UCSD-AML1 (cell line): ENCODE data around the gene CTU2.
A peak's percentile ranks its signal among the peaks of the same experiment; 100 is the strongest.

Source experiments
- DNase-seq: peaks from one replicate; lab custom pipeline; 2025; ENCODE audit not compliant: unreplicated experiment; lab: John Stamatoyannopoulos, UW

Gene CTU2

DNA sequence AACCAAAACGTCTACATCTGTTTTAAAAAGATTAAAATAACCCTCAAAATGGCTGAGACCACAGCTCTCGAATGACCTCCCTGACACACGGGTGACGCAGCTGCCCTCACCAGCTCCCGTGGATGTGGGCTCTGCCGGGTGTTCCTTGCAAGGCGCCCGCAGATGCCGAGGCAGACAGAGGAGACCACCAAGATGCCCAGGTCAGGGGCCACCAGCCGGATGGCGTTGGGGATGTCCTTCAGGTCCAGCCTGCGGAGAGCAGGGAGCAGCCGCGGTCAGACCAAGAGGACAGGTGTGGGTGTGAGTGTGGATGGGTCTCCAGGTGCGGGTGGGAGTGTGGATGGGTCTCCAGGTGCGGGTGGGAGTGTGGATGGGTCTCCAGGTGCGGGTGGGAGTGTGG, 35.1 kb downstream of the CTU2 start:
- DNase-seq, result no peak

DNA sequence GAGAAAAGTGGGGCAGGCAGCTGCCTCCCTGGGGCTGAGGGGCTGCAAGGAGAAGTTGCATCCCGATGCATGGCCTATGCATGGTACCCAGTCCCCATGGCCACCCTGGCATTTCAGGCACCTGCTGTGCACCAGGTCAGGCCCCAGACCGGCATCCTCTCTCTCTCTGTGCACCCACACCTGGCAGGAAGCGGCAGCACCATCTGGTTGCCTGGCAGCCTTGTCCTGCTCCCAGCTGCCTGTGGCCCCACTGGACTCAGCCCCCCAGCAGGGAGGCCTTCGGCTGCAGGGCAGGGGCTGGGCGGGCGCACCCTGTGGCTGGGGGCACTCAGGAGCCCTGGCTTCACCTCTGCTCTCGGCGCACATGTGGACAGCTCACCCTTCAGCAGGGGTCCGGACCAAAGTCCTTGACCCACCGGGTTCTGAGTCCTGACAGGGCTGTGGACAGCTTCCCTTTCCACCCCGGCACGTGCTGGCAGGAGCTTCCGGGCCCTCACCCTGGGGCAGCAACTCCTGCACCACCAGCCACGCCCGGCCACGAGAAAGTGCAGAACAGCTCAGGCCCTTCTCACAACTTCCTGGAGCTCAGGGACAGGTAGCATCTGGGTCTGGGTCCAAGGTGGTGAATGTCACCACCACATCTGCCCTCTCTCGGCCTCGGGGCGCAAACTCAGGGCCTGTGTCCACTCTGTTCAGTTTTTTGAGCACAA, 36.7 kb downstream of the CTU2 start:
- no peak for DNase-seq

DNA sequence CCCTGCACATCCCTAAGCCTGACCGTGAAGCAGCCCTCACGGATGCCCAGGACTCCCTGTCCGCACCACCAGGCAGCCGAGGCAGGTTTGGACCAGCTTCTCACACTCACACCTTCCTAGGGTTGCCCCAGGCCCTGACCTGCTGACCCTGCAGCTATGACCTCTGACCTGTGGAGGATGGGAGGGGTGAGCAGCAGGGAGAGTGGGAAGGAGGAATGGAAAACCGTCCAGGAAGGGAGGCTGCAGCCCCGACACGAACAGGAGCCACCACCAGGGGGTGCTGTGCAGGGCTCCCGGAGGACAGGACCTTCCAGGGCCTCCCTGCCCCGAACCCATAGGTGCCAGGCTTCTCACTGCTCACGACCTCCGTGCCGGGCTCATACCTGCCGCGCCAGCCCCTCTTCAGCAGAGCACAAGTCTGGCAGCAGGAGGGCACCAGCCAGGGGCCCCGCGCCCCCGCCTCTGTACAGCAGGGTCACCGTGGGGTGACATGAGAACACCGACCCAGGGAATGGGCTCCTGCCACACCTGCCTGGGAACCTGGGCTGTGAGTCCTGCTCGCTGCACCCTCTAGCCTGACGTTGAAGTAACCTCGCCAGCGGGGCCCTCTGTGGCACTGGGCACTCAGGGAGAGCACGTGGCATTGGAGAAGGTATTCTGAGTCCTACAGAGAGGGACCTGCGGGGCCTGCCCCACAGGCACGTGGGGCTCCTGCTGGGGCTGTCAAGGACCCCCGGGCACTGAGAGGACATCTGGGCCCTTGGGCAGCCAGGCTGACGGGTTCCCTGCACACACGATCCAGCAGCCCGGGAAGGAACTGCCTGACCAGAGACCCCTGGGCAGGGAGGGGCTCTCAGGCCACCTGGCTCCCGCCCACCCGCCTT, 37.6 kb downstream of the CTU2 start:
- peak; percentile 64 for DNase-seq

DNA sequence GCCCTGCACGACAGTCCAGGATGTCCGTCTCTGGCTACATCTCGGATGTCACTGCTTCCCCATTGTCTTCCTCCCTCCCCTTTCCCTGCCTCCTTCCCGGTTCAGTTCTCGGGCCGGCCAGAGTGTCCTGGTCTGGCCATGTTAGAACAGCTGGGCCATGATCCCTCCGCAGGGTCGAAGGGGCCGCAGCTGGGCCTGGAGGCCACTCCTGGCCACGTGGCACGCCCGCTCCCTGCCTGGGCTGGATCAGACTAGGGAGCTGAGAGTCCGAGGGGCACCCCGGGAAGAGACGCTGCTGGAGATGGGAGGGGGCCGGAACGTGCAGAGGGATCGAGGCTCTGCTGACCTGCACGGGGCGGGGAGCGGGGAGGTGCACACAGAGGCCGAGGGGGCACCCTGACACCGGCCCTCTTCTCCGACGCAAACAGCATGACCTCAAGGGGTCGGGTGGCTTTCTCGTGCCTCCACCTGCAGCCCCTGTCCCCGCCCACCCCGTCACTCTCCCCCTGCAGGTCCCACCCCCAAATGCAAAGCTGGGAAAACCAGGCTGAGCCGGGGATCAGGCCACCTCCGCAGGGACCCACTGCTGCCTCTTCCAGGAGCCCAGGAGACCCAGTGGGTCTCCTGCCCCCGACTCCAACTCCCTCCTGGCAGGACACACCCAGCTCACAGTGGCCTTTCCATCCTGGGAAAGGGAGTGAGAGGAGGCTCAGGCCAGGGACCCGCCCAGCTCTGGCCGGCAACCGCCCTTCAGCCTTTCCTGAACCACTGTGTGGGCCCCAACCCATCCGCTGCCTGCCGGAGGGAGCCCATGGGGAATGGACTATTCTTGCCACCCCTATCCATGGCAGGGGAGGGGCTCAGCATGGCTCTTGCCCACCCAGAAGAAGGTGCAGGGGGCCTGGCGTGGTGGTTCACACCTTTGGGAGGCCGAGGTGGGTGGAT, 38.5 kb downstream of the CTU2 start:
- DNase-seq, result no peak

DNA sequence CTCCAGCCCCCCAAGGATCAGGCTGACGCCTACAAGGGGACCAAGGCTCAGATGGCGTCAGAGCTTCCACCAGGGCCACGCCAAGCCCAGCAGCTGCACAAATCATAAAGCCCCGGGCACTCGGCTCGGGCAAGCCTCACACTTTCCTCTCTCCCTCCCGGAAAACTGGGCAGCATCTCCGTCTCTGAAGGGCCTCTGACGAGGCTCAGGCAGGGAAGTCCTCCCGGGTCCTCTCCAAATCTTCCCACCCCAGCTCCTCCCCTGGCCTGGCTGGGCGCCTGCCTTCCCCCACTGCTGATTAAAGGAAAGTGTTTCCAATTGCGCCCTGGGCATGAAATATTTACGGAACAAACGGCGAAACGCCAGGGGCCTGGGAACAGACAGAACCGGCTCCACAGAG, 40.2 kb downstream of the CTU2 start:
- no peak for DNase-seq

DNA sequence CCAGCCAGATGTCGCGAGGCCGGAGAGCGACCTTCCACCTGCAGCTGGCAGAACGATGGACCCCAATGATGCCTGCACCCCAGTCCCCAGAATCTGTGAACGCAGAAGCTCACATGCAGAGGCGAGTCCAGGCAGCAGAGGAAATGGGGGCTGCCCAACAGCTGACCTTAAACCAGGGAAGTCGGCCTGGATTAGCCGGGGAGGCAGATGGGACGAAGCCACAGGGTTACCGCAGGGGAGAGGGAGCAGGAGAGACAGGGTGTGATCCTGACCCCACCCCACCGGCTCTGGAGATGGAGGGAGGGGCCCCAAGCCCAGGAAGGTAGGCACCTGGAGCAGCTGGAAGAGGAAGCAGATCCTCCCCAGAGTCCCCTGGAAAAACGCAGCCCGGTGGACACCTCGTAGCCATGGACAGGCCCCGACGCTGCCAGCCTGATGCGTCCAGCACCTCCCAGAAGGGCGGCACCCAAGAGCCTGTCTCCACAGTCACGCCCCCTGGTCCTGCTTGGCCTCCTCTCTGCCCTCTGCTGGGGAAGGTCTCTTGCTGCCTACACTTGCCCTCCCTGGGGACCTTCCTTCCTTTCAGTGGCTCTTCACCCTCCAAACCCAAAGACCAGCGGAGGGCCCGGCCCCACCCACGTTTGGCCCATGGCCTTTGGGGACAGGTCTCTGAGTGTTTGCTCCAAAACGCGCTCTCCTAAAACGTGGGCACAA, 41.4 kb downstream of the CTU2 start:
- DNase-seq, result peak; percentile 80

DNA sequence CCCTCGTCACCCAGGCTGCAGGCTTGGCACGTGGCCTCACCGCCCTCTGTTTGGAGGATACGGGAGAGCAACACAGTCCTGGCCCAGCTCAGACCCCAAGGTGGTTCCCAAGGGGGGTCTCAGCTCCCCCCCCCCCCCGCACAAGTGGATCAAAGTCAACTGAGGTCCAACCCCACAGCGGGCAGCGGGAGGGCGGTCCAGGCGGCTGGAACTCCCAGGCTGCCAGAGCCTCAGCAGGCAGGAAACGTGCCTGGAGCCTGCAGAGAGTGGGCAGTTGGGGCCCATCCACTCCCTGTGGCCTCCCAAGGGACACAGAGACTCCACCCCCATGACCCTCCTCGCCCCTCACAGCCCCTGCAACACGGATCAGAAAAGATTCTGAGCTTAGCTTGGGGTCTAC, 42.1 kb downstream of the CTU2 start:
- DNase-seq, result no peak

DNA sequence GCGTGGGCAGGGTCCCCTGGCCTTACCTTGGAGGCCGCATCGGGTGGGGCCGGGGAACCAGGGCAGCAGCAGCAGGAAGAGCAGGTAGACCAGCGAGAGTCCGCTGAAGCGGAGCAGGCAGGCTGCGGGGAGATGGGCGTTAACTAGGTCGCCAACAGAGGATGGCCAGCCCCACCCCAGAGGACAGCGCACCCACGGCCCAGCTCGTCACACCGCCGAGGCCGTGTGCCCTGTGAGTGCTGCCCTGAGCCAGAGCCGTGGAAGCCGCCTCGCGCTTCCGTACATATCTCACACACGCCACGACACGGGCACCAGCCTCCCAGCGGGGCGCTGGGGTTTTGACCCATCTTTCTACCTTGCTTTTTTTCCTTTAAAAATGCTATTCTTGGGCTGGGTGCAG, 43.1 kb downstream of the CTU2 start:
- no peak for DNase-seq

DNA sequence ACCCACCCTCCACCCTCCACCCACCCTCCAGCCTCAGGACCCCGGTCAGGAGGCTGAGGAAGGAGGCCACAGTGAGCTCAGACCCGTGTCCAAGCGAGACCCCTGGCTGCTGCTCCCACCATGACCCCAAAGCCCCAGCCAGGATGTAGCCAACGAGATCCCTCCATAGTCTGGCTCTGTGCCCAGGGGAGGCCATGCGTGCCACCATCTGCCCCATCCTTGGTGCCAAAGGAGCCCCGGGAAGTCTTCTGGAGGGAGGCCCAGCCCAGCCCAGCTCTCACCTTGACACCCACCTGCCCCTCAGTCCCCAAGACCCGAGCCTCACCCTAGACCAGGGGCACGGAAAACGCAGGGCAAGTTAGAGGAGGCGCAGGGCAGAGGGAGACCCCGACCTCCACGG, 44.6 kb downstream of the CTU2 start:
- no peak for DNase-seq

DNA sequence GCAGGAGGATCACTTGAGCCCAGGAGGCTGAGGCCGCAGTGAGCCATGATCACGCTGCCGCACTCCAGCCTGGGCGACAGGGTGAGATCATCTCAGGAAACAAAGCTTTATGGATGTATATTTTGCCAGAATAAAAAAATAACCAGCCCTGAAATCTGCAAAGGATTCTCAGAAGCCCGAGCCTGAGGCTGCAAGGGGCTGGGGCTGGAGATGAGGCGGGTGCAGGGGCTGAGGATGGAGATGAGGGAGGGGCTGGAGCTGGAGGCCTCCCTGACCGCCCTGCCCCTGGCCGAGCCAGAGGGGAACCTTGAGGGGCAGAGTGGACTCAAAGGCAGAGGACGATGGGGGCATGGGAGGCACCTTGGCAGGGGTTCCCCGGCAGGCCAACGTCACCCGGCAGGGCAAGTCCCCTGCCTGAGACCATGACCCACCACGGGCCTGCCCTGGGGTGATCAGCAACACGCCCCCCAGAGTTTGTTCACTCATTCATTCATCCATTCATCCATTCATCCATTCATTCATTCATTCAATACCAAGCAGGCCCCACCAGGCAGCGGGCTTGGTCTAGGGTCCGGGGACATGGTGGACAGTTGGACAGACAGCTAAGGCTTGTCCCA, 46.2 kb downstream of the CTU2 start:
- no peak for DNase-seq

DNA sequence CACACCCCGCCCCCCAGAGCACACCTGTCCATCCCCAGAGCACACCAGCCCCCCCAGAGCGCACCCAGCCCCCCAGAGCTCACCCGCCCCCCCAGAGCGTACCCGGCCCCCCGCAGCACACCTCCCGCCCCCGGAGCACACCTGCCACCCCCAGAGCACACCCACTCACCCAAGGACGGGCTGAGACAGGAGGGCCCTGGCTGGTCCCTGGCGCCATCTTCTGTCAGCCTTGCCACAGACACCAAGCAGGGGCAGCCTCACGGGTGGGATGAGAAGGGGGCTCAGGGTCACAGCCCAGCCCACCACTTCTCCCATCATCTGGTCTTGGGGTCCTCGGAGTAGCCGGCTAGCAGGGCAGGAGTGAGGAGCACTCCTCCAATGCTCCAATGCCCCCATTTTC, 46.9 kb downstream of the CTU2 start:
- DNase-seq, result no peak

DNA sequence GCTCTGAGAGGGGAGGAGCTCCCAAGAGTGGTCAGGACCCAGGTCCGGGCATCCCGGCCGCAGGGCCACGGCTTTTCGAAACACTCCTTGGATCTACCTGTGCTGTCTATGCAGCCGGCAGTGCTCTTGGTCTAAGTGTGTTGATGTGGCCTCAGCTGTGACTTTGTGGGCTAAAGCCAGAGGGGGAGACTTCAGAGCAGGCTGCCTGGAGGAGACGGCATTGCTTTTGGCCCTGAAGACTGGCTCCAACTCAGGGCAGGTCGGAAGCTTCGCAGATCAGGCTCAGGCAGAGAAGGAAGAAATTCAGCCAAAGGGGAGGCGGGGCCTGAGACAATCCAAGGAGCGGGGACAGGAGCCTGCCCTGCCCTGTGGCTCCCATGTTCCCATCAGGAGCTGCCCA, 47.3 kb downstream of the CTU2 start:
- DNase-seq, result no peak

DNA sequence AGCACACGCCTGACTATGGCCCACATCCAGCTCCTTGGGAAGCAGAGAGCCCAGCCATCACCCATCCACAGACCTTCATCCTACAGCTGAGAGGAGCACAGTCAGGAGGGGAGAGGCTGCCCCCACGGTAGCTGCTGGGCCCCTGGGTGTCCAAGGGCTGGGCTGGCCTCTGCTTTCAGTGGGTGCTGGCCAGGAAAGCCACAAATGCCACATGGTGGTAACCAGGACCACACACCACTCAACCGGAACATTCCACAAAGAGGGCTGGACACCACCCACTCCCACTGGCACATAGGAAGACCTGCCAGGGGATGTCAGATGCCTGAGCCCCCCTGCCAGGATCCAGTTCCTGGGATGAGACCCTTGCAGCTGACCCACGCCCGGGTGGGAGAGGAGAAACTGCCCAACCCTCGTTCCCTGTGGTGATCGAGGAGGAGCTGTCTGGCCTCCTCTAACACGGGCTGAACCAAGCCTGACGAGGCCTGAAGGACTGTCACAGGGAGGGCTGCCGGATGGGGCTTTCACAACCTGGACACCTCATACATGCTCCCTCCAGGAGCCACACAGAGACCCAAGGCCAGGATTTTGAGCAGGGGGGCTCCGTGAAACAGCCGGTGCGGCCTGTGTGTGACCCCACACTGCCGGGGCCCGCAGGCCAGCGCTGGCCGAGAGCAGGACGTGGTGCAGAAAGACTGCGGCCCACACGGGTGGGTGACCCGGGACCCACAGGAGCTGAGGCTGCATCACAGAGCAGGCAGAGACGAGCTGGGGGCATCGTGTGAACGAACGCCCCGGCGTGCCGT, 48.0 kb downstream of the CTU2 start:
- DNase-seq, result no peak

DNA sequence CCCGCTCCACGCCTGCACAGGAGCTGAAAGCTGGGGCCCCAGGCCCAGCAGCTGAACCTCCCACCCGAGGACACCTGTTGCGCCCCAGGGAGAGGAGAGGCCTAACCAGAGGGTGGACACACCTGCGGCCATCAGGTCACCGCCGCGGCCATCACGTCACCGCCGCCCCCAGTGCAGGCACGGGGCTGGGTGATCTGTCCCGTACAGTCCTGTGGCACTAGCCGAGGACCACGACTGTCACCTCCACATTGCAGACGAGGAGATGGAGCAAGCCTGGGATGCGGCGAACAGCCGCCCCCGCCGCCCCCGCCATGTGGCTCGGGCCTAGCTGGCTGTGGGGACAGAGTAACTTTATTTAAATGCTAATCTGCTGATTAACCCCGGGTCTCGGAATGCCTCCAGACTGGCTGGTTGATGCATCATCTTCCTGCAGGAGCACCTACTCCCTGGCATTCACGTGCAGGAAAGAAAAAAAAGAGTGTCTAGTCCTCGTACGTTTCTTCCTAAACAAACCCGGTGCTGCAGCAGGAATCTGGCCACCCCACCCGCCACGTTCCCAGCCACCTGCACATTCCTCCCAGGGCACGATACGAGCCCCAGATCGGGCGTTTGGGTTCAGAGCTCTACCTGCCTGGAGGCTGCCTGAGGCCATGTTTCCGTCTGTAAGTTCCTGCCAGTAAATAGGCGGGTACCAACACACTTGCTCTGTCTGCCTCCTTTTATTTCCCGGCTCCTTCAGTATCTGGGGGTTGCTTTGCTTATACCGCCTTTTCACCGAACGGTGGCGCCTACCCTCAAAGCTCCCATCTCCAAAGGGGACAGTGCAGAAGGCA, 48.8 kb downstream of the CTU2 start:
- DNase-seq, result no peak

DNA sequence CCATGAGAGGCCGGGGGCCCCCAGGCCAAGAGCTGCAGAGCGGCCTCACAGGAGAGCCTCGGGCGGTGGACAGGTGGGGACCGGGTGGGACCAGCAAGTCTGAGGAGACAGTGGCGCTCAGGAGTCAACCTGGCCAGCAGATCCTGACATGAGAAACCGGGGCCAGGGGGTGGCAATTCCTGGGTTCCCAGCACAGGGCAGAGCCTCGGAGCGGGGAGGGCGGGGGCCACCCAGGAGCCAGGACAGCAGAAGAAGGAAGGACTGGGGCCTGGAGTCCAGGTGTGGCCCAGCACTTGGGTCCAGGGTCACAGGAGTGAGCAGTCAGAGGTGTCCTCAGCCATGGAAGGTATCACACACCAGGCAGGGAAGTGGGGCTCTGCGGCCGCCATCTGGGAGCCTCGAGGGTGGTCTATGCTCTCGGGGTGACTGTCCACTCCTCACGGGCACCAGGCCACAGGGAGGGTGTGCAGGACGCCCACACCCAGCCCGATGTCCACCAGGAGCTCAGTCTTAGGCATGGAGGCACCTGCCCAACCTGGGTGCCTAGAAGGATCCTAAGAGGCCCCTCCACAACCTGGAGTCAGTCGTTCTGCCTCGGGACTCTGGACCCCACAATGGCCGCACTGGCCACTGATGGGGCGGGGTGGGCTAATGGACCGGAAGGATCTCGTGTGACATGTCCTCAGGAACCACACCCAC, 49.6 kb downstream of the CTU2 start:
- no peak for DNase-seq

DNA sequence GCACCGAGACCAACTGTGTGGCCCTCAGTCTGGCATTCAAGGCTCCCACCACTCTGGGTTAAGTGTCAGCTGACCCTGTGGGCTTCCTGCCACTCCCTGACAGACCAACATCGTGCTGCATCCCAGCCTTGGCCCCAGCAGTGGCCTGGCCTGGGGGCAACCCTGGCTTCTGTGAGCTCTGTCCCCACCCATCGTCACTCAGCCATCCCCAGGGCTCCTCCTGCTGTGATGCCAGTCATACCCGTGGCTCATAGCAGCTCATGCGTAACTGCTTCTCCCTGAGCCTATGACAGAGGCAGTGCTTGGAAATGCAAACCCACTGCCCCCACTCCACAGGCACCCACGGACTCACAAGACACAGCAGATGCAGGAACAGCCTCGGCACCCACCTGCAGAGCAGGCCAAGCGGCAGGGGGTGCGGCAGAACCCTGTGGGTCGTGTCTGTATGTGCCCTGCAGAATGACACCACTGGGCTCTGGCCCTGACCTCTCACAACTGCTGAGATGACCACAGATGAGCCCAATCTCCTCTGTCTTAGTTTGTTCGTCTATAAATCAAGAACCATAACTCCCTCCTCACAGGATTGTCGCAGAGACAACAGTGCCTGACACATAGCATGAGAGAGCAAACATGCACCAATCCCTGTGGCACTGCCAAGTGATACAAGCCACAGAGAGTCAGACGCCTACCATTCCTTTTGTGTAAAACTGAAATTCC, 52.1 kb downstream of the CTU2 start:
- DNase-seq, result no peak

DNA sequence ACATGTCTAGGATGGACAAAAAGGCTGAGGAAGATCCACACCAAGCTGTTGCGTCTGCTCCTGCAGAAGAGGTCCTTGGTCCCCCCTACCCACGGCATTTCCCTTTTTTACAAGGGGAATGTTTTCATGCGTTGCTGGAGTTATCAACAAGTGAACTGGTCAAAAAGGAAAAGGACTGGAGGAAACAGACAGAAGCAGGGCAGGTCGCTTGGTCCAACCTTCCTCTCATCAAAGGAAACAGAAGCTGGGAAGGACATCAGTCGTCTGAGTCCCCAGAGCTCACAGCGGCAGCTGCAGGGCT, 52.6 kb downstream of the CTU2 start:
- no peak for DNase-seq
